GM18870 (cell line): ENCODE data around the gene NENF.
"Not testable (repeated sequence)": the region's sequence is repeated elsewhere in the genome, so short reads cannot be mapped to it uniquely, and the experiment has no call there.

Experiments used
- ATAC-seq: cut with Tn5 transposase; IDR thresholded peaks from one replicate; pipeline ENCODE4 v1.9.1; 2021; ENCODE audit warnings: moderate library complexity; ENCODE audit not compliant: unreplicated experiment

NENF gene

DNA sequence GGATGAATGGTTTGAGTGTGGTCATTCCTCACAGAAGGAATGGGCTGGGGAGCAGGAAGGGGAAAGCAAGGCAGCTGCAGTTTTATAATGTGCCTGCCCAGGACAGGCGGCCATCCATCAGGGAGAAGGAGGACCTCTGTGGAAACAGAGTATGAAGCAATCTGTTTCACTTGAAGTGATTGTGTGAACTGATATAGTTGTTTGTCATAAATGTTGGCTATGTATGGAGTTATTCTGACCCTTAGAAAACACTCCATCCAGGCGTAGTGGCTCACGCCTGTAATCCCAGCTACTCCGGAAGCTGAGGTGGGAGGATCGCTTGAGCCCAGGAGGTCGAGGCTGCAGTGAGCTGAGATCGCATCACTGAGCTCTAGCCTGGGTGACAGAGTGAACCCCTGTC, 46.5 kb downstream of the NENF start:
- ATAC-seq, result no peak

- ATAC-seq, result not testable (repeated sequence)
Measured at GRCh38 chr1:212480711-212481437, 48.2 kb downstream of the NENF start.

- ATAC-seq, result no peak
Measured at GRCh38 chr1:212481438-212481767, 48.7 kb downstream of the NENF start.

DNA sequence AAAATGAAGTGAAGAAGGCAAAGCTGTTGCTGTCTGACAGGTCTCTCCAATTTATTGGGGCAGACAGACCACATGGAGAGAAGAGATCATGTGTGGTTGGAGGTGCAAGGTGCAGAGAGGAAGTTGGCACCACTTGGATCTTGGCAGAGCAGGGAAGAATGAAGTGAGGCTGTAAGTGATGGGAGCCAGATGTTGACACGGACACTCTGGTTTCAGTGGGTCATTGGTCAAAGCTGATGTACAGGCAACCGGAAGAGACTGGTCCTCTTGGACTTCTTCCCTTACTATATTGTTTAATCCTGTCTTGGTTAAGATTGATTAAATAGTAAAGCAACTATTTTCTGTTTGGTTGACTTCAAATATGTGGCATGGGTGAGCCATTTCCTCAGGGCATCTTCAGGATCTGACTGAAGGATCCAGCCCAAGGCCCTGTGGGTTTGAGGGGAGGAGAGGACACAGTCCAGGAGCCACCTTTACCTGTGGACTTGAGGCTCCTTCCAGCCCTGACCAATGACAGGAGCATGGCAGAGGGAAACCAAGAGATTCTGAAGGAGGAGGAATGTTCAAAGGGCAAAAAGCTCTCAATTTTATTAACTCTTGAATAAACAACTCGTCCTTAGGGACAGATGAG, 49.4 kb downstream of the NENF start:
- no peak for ATAC-seq

- ATAC-seq, result no peak
Measured at GRCh38 chr1:212482637-212483441, 50.1 kb downstream of the NENF start.

GRCh38 chr1:212484701-212485570, 52.2 kb downstream of the NENF start:
- no peak for ATAC-seq

DNA sequence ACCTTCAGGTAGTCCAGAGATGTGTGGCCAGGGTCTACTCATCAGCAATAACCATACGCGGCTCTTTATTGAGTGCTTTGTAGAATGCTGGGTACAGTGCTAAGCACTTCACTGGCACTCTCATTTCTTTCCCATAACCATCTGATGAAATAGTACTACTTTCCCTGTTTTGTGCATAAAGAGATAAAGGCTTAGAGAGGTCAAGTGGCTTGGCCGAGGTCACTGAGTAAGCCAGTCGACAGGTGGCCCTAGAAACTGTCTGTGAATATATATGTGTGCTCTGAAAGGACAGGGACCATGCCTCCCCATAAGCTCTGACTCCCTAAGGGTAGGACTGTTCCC, 52.8 kb downstream of the NENF start:
- no peak for ATAC-seq

- peak; percentile 37 for ATAC-seq
Measured at GRCh38 chr1:212485913-212486618, 53.3 kb downstream of the NENF start.

DNA sequence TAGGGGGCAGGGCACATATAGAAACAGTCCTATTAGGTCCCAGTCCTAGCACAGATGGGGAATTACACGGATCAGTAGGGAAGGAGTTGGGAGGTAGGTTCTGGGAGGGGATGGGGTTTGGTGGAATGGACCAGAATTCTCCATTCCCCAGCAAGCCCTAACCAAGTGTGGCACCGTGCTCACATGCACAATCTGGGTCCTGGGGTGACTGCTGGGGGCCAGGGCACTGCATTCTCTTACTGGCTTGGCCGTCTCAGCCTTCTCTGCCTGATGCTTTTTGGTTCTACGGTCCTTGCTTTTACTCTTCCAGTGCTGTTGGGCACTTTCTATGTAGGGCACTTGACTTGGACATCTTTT, 53.9 kb downstream of the NENF start:
- no peak for ATAC-seq

GRCh38 chr1:212487286-212487685, 54.6 kb downstream of the NENF start:
- no peak for ATAC-seq

- ATAC-seq, result no peak
Measured at GRCh38 chr1:212487774-212488435, 55.2 kb downstream of the NENF start.

DNA sequence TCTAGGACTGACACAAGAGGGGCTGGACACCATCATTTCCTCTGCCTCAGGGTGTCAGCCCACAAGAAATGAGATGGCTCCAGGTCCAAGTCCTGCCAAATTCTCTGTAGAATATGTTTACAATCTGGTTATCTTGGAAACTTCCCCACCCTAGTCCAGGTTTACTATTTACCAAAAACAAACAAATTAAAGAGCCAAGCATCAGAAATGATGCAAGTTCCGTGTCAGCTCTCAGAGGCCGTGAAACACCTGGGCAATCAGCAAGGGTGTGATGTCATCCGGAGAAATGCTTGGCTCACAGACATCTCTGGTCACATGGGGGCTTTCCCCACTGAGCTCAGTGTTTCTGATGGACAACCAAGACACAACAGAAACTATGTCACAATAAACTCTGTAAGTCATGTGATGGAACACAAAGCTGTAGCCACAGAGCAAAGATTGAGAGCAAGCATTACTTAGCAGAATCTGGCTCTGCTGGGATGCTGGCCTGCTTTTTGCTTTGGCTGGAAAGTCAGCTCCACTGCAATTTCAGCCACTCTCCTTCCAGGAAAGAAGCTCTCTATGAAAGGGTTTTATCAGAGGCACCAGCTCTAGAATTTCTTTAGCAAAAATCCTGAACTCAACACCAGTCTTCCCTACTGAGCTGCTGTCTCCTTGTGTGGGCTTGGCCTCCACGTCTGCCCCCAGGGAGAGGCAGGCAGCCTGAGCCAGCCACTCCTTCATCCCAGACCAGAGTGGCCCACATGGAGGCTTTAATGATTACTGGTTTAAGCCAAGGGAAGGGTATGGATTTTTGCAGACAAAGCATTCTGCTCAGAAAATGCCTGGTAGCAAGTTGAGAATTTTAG, 55.9 kb downstream of the NENF start:
- ATAC-seq, result peak; percentile 80

- ATAC-seq, result no peak
Measured at GRCh38 chr1:212489284-212489859, 56.7 kb downstream of the NENF start.

DNA sequence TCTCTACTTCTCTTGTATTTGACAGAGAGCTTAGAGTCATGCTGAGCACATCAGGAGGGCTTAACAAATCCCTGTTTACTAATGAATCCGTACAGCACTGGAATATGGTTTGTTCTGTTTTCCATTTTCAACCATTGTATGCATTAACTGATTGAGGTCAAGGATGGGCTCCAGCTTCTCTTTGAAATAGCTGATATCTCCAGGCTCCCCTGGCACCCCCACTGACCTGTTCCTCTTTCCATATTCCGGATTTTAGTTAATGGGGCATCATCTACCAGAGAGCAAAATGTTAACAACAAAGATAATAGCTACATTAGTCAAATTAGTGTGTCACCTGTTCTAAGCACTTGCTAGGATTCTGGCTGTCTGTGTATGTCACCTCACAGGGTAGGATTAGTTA, 57.6 kb downstream of the NENF start:
- ATAC-seq, result no peak

- ATAC-seq, result no peak
Measured at GRCh38 chr1:212491454-212491853, 58.7 kb downstream of the NENF start.
